ENCODE measurements around the gene EGR2.

The EGR2 gene

DNA sequence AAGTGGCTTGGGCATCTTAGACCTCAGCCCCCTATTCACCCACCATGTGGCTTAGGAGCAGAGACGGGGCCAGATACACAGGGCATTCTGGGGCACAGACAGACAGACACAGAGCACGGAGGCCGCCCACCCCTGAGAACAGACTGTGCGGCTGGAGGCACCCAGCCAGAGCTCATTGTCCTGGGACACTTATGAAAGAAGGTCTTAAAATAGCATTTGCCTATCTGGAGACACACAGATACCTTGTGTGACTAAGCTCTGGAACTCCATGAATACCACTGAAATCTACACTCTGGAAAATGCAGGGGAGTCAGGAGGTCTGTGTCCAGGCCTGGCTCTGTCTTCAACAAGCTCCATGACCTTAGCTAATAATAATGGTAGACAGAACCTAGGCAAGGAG lies 53.0 kb downstream of the EGR2 start:
- no peak overlapping the region for H3K27ac ChIP-seq (ENCODE audit: low read length, poor library complexity, severe bottlenecking)
- no peak overlapping the region for H3K4me2 ChIP-seq (ENCODE audit: low read length, poor library complexity, severe bottlenecking)
- no peak overlapping the region for H2AK5ac ChIP-seq (ENCODE audit: low read length, severe bottlenecking)
- DNase-seq = no peak
- no peak overlapping the region for H2AFZ ChIP-seq (ENCODE audit: low read depth, low read length)
- no peak overlapping the region for H3K23ac ChIP-seq (ENCODE audit: low read length in 2 of 2)
- H2BK15ac ChIP-seq (ENCODE audit: low read depth, poor library complexity, severe bottlenecking) = no peak overlapping the region
- no peak overlapping the region for H2BK120ac ChIP-seq (ENCODE audit: low read depth, low read length)
- H3K18ac ChIP-seq (ENCODE audit: low read depth in 1 of 2, low read length in 2 of 2) = no peak overlapping the region
- no peaks in the 10 kb centered on the region for H3K4me1 ChIP-seq (ENCODE audit: control insufficient read depth, insufficient read depth, low read depth, low read length)
- H3K4ac ChIP-seq (ENCODE audit: low read depth in 1 of 2, low read length in 2 of 2) = no peak overlapping the region
- H3K79me1 ChIP-seq (replicated peaks; ENCODE audit: low read length, poor library complexity, severe bottlenecking) = no peaks in the 10 kb centered on the region
- H3K14ac ChIP-seq (ENCODE audit: low read length in 2 of 2) = no peak overlapping the region
- no peaks in the 10 kb centered on the region for H3K27me3 ChIP-seq (ENCODE audit: control insufficient read depth in 1 of 2, insufficient read depth in 1 of 2, low read length in 2 of 2)
- H3K36me3 ChIP-seq (ENCODE audit: control insufficient read depth in 1 of 2, insufficient read depth in 2 of 2, low read depth in 1 of 2, low read length in 2 of 2) = no peaks in the 10 kb centered on the region
- no peak overlapping the region for H2BK12ac ChIP-seq (ENCODE audit: low read length in 2 of 2)
- H4K91ac ChIP-seq (ENCODE audit: low read length) = no peak overlapping the region
- H4K8ac ChIP-seq (ENCODE audit: low read length) = no peak overlapping the region
- H3K4me3 ChIP-seq (ENCODE audit: insufficient read depth in 1 of 2, low read depth in 1 of 2, low read length in 2 of 2) = no peak overlapping the region
- WGBS = 94% methylated on average over 4 of the region's 4 CpGs
- H3K9me3 ChIP-seq (ENCODE audit: control insufficient read depth, low read length) = no peaks in the 10 kb centered on the region
- no peak overlapping the region for H3K9ac ChIP-seq (ENCODE audit: low read length)
- H2BK5ac ChIP-seq (ENCODE audit: low read depth, low read length, poor library complexity, severe bottlenecking) = no peak overlapping the region
